DND-41 (cell line): Measurements from ENCODE around the gene MYRIP.

Experiments
- ATAC-seq: fragments of 200-7000 bp; cut with Tn5 transposase; 3 replicates; pipeline ENCODE4 v1.9.1; 2021; ENCODE audit warnings: low read depth; ENCODE audit not compliant: insufficient read depth
- DNase-seq: peaks from one replicate; pipeline ENCODE4 v3.0.0-alpha.2; 2020
- H2AFZ ChIP-seq: 2 replicates; pipeline ENCODE4 v1.6.0; 2012; ENCODE audit warnings: low read depth, low read length
- H3K27ac ChIP-seq: 2 replicates; pipeline ENCODE4 v1.5.1; 2012; ENCODE audit warnings: low read length, inconsistent platforms
- H3K27me3 ChIP-seq: fragments of 200-600 bp; sonication (generic); 2 replicates; pipeline ENCODE4 v1.6.0; 2012; ENCODE audit warnings: low read length, mild to moderate bottlenecking, inconsistent platforms; ENCODE audit not compliant: insufficient read depth, poor library complexity
- H3K36me3 ChIP-seq: 2 replicates; pipeline ENCODE4 v1.5.1; 2012; ENCODE audit warnings: low read length, inconsistent platforms; ENCODE audit not compliant: insufficient read depth
- H3K4me1 ChIP-seq: 2 replicates; pipeline ENCODE4 v1.5.1; 2012; ENCODE audit warnings: mild to moderate bottlenecking, low read length; ENCODE audit not compliant: insufficient read depth
- H3K4me2 ChIP-seq: 2 replicates; pipeline ENCODE4 v1.6.0; 2012; ENCODE audit warnings: mild to moderate bottlenecking, moderate library complexity, low read length, inconsistent platforms; ENCODE audit not compliant: insufficient read depth
- H3K4me3 ChIP-seq, 2 experiments: fragments of 200-600 bp in 1 of 2; shearing (Covaris generic) in 1 of 2; 2 replicates each; pipeline ENCODE4 v1.5.1; 2012 to 2016; ENCODE audit warnings: inconsistent platforms in 2 of 2, low read length in 2 of 2, mild to moderate bottlenecking in 2 of 2, low read depth in 1 of 2, moderate library complexity in 1 of 2
- H3K79me2 ChIP-seq: 2 replicates; pipeline ENCODE4 v1.6.0; 2012; ENCODE audit warnings: low read length, inconsistent platforms; ENCODE audit not compliant: insufficient read depth
- H3K9ac ChIP-seq: 2 replicates; pipeline ENCODE4 v1.6.0; 2012; ENCODE audit warnings: low read depth, mild to moderate bottlenecking, inconsistent platforms, low read length, moderate library complexity
- H3K9me3 ChIP-seq: 2 replicates; pipeline ENCODE4 v1.5.1; 2012; ENCODE audit warnings: low read length, moderate library complexity, mild to moderate bottlenecking, inconsistent platforms; ENCODE audit not compliant: insufficient read depth, severe bottlenecking
- H4K20me1 ChIP-seq: 2 replicates; pipeline ENCODE4 v1.6.0; 2012; ENCODE audit warnings: low read length; ENCODE audit not compliant: insufficient read depth
- CTCF ChIP-seq: IDR thresholded peaks from 2 replicates; pipeline ENCODE4 v1.5.1; 2012; ENCODE audit warnings: borderline replicate concordance, low read length, moderate library complexity, mild to moderate bottlenecking; ENCODE audit not compliant: poor library complexity, severe bottlenecking; ENCODE audit errors: extremely low read depth
- EZH2 ChIP-seq: IDR thresholded peaks from 3 replicates; pipeline ENCODE4 v1.6.1; 2012; ENCODE audit warnings: borderline replicate concordance, low read depth, mild to moderate bottlenecking, moderate library complexity, low read length, inconsistent platforms; ENCODE audit not compliant: severe bottlenecking

MYRIP gene

GRCh38 chr3:39809181-39809994, at the start of gene MYRIP:
Gene MYRIP (plus strand): TSS chr3:39809609. CDS start chr3:39900817, 91,208 bp downstream.
- no peak for DNase-seq
- Histone ChIP-seq H3K9ac (no peak within 1 kb of the TSS), H3K4me2 (no peak within 1 kb of the TSS)

GRCh38 chr3:39760325-39760724, 49.1 kb upstream of the MYRIP start:
- Histone ChIP-seq H4K20me1 (no peaks in the 10 kb centered on the region), H2AFZ (no peak overlapping the region), H3K9me3 (no peaks in the 10 kb centered on the region), H3K36me3 (no peaks in the 10 kb centered on the region), H3K27me3 (peaks cover 3% of the 10 kb centered on the region), H3K4me3 (no peak overlapping the region), H3K79me2 (no peaks in the 10 kb centered on the region), H3K4me2 (no peak overlapping the region), H3K27ac (no peak overlapping the region), H3K4me1 (no peaks in the 10 kb centered on the region), H3K9ac (no peak overlapping the region)
- TF ChIP-seq EZH2: no peak
- no peak for TF ChIP-seq CTCF
- DNase-seq (no peak), ATAC-seq (no peak)

More at GRCh38 chr3:39809181-39809994, at the start of gene MYRIP:
- no peaks in the 10 kb centered on the region for H3K36me3 ChIP-seq
- peaks cover 6% of the 10 kb centered on the region for H3K9me3 ChIP-seq
- H4K20me1 ChIP-seq: no peaks in the 10 kb centered on the region
- H3K79me2 ChIP-seq: no peaks in the 10 kb centered on the region
- H3K27me3 ChIP-seq: no peaks in the 10 kb centered on the region
- no peak for ATAC-seq
- no peak within 1 kb of the TSS for H2AFZ ChIP-seq
- no peak within 1 kb of the TSS for H3K27ac ChIP-seq
- TF ChIP-seq CTCF: no peak
- TF ChIP-seq EZH2: no peak
- no peaks in the 10 kb centered on the region for H3K4me1 ChIP-seq
- H3K4me3 ChIP-seq: no peak within 1 kb of the TSS

- H3K4me2 ChIP-seq: no peak overlapping the region
- no peaks in the 10 kb centered on the region for H3K79me2 ChIP-seq
- H2AFZ ChIP-seq: no peak overlapping the region
- no peaks in the 10 kb centered on the region for H3K4me1 ChIP-seq
- H3K27me3 ChIP-seq: peaks cover 3% of the 10 kb centered on the region
- H3K9me3 ChIP-seq: no peaks in the 10 kb centered on the region
- DNase-seq (no peak), ATAC-seq (no peak)
- no peaks in the 10 kb centered on the region for H4K20me1 ChIP-seq
- H3K9ac ChIP-seq: no peak overlapping the region
- no peak for TF ChIP-seq CTCF
- no peak for TF ChIP-seq EZH2
- H3K36me3 ChIP-seq: no peaks in the 10 kb centered on the region
- no peak overlapping the region for H3K4me3 ChIP-seq
- no peak overlapping the region for H3K27ac ChIP-seq
Observed at GRCh38 chr3:39762537-39763070, 46.8 kb upstream of the MYRIP start.
